DOHH2 (cell line): ENCODE measurements around the gene DNAJB4.

Experiments
- H3F3A ChIP-seq: fragments of 200-600 bp; sonication (generic), shearing (Covaris generic); 2 replicates; pipeline ENCODE4 v1.6.0; 2016; ENCODE audit warnings: antibody characterized with exemption, mild to moderate bottlenecking; ENCODE audit not compliant: control insufficient read depth, insufficient read depth
- H3K27ac ChIP-seq: fragments of 200-600 bp; sonication (generic); 2 replicates; pipeline ENCODE4 v1.5.1; 2014; ENCODE audit warnings: low read depth, mild to moderate bottlenecking, low read length, moderate library complexity
- H3K27me3 ChIP-seq: fragments of 200-600 bp; sonication (generic); 2 replicates; pipeline ENCODE4 v1.6.1; 2014; ENCODE audit warnings: mild to moderate bottlenecking, low read length, mixed read lengths; ENCODE audit not compliant: control insufficient read depth
- H3K36me3 ChIP-seq: fragments of 200-600 bp; sonication (generic); 2 replicates; pipeline ENCODE4 v1.6.1; 2014; ENCODE audit warnings: mild to moderate bottlenecking, low read length, moderate library complexity, mixed read lengths; ENCODE audit not compliant: control insufficient read depth
- H3K4me1 ChIP-seq: fragments of 200-600 bp; sonication (generic); 2 replicates; pipeline ENCODE4 v1.6.1; 2014; ENCODE audit warnings: mild to moderate bottlenecking, low read length, mixed read lengths; ENCODE audit not compliant: control insufficient read depth
- H3K4me2 ChIP-seq: fragments of 200-600 bp; sonication (generic); 2 replicates; pipeline ENCODE4 v1.6.0; 2014; ENCODE audit warnings: mild to moderate bottlenecking, low read length, moderate library complexity
- H3K4me3 ChIP-seq: fragments of 200-600 bp; sonication (generic); 2 replicates; pipeline ENCODE4 v1.5.1; 2014; ENCODE audit warnings: mild to moderate bottlenecking, low read length, mixed read lengths
- H3K79me2 ChIP-seq: fragments of 200-600 bp; sonication (generic); 2 replicates; pipeline ENCODE4 v1.6.1; 2014; ENCODE audit warnings: mild to moderate bottlenecking, low read length, mixed read lengths; ENCODE audit not compliant: control insufficient read depth
- H3K9me2 ChIP-seq: fragments of 200-600 bp; sonication (generic); replicated peaks from 2 replicates; pipeline ENCODE4 v1.6.1; 2014; ENCODE audit warnings: mild to moderate bottlenecking, low read length, mixed read lengths; ENCODE audit not compliant: control insufficient read depth
- H3K9me3 ChIP-seq: fragments of 200-600 bp; sonication (generic); 2 replicates; pipeline ENCODE4 v1.6.1; 2014; ENCODE audit warnings: antibody characterized with exemption, low read length, mixed read lengths; ENCODE audit not compliant: control insufficient read depth, insufficient read depth
- H4K20me1 ChIP-seq: fragments of 200-600 bp; sonication (generic); 2 replicates; pipeline ENCODE4 v1.6.0; 2014; ENCODE audit warnings: low read depth, mild to moderate bottlenecking, antibody characterized with exemption, low read length, moderate library complexity; ENCODE audit not compliant: control insufficient read depth, insufficient read depth
- CTCF ChIP-seq: fragments of 200-600 bp; sonication (generic); IDR thresholded peaks from one replicate; pipeline ENCODE4 v1.5.1; 2014; ENCODE audit warnings: antibody characterized with exemption, mild to moderate bottlenecking, low read depth, low read length; ENCODE audit not compliant: poor library complexity, severe bottlenecking
- EZH2phosphoT487 ChIP-seq: fragments of 200-600 bp; sonication (generic); IDR thresholded peaks from 2 replicates; pipeline ENCODE4 v1.6.1; 2017; ENCODE audit warnings: borderline replicate concordance, mild to moderate bottlenecking, antibody characterized with exemption, low read length, moderate library complexity, mixed read lengths

DNAJB4 gene

GRCh38 chr1:77989744-77990143, 15.0 kb upstream of the DNAJB4 start:
- Histone ChIP-seq H3K27ac (no peak overlapping the region), H3K9me3 (no peaks in the 10 kb centered on the region), H3K9me2 (no peaks in the 10 kb centered on the region), H3F3A (peaks cover 6% of the 10 kb centered on the region; the same call in 1 of the 2 replicates), H3K4me1 (peaks cover 4% of the 10 kb centered on the region; the same call in 1 of the 2 replicates), H3K27me3 (no peaks in the 10 kb centered on the region), H3K4me3 (no peak overlapping the region), H3K79me2 (peaks cover 69% of the 10 kb centered on the region), H4K20me1 (no peaks in the 10 kb centered on the region), H3K4me2 (no peak overlapping the region), H3K36me3 (peaks cover 24% of the 10 kb centered on the region)
- TF ChIP-seq EZH2phosphoT487 (no peak), CTCF (no peak)

- Histone ChIP-seq H3K9me3 (no peaks in the 10 kb centered on the region), H3K4me3 (no peak overlapping the region), H3K79me2 (peaks cover 61% of the 10 kb centered on the region), H3K4me1 (peaks cover 4% of the 10 kb centered on the region; the same call in 1 of the 2 replicates), H3K36me3 (peaks cover 19% of the 10 kb centered on the region), H3K27me3 (no peaks in the 10 kb centered on the region), H3K27ac (no peak overlapping the region), H3K9me2 (no peaks in the 10 kb centered on the region), H3F3A (peaks cover 8% of the 10 kb centered on the region; the same call in 1 of the 2 replicates), H3K4me2 (no peak overlapping the region), H4K20me1 (no peaks in the 10 kb centered on the region)
- TF ChIP-seq EZH2phosphoT487: no peak
- no peak for TF ChIP-seq CTCF
Observed at GRCh38 chr1:77990629-77991204, 14.0 kb upstream of the DNAJB4 start.

GRCh38 chr1:77991638-77992037, 13.1 kb upstream of the DNAJB4 start:
- H3K27me3 ChIP-seq: no peaks in the 10 kb centered on the region
- H3K9me3 ChIP-seq: no peaks in the 10 kb centered on the region
- no peaks in the 10 kb centered on the region for H3K9me2 ChIP-seq
- no peak for TF ChIP-seq CTCF
- peaks cover 11% of the 10 kb centered on the region; the same call in 1 of the 2 replicates for H3F3A ChIP-seq
- H3K4me1 ChIP-seq: peaks cover 4% of the 10 kb centered on the region; the same call in 1 of the 2 replicates
- no peak overlapping the region for H3K4me3 ChIP-seq
- H3K27ac ChIP-seq: no peak overlapping the region
- H3K36me3 ChIP-seq: peaks cover 16% of the 10 kb centered on the region
- no peaks in the 10 kb centered on the region for H4K20me1 ChIP-seq
- H3K79me2 ChIP-seq: peaks cover 53% of the 10 kb centered on the region
- H3K4me2 ChIP-seq: no peak overlapping the region
